HG03442 (cell line): ENCODE measurements around the gene SMCO3.

Experiments used
- ATAC-seq: cut with Tn5 transposase; IDR thresholded peaks from one replicate; pipeline ENCODE4 v1.9.1; 2021; ENCODE audit warnings: mild to moderate bottlenecking, moderate library complexity; ENCODE audit not compliant: unreplicated experiment

SMCO3 gene

GRCh38 chr12:14833336-14833735, 19.4 kb upstream of the SMCO3 start:
- ATAC-seq: no peak

DNA sequence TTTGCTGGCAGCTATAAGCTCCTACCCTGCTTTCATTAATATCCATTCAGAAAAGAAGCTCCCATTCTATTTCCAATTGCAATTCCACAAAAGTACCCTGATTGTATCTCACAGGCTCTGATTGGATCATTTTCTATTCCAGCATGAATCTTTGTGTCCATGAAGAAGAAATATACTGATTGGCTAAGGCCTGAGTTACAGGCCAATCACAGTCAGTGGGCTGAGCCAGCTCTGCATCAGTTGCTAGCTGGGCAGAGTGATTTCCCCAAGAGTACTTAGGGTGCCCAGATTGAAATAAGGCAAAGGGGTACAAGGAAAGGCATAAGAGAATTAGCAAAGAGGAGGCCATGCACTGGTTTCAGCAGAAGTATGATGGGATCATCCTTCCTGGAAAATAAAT, 14.9 kb upstream of the SMCO3 start:
- ATAC-seq: peak; percentile 79

- ATAC-seq: no peak
Observed at GRCh38 chr12:14827043-14827442, 13.1 kb upstream of the SMCO3 start.

DNA sequence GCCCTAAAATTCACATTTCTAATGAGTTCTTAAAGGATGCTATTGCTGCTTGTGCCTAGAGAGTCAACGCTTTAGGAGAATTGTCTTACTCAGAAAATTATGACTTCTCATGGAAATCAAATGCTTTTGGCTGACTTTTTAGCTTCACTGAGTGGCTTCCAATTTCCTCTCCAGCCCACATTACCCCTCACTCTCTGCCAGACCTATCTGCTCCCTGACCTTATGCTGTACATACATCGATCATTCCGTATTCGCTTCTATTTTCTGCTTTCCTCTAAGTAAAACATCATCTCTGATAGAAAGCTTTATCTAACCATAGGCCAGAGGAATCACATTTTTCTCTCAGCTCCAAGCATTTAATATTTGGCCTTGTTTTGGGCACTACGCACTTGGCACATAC, 12.5 kb upstream of the SMCO3 start:
- ATAC-seq: no peak

DNA sequence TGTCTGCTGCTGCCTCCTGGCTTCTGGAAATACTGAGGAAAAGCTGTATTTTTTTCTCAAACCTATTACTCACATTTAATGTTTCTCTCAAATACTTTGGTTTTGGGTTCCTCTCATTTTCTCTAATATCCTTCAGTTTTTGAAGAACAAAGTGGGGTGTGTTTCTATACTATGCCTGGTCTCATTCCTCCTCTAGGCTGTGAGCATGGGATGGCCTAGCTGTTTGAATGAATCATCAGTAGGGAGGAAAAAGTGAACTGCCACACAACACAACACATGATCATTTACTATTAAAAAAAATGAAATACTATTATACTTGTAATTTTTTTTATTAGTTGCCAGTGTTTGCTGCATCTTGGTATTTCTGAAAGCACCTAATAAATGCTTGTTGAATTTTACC, 11.3 kb upstream of the SMCO3 start:
- no peak for ATAC-seq

GRCh38 chr12:14824012-14824634, 10.1 kb upstream of the SMCO3 start:
- no peak for ATAC-seq

DNA sequence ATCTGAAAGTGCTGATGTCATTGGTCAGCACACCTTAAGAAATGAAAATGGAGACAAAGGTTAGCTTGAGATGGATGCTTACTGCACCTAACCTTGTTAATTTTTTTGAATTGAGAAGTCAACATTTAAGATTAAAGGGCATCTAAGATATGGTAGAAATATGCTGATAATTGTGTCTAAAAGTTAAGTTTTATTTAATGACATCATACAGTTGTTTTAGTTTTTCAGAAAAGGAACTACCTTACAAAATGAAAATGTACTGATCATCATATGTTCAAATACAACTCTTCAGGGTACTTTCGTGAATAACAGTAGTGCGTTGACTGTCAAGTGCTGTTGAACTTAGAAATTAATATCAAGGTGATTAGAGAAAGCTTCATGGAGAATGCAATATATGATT, 2.5 kb downstream of the SMCO3 start:
- no peak for ATAC-seq

- ATAC-seq: no peak
Observed at GRCh38 chr12:14810953-14811483, 3.0 kb downstream of the SMCO3 start.

- no peak for ATAC-seq
Observed at GRCh38 chr12:14810167-14810952, 3.6 kb downstream of the SMCO3 start.

DNA sequence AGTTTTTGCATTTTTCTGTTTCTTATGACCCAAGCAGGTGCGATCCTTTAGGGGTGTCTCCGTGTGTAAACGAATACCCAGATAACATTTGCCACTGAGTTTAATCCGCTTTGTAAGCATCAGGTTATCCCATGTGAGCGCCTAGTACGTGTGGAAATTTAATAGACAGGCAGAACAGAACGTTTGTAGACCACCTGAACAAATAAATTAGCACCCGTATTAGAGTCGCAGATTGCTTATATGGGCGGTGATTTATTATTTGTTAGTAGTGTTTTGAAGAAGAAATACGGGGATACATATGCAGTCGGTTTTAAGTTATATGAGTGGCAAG, 10.2 kb downstream of the SMCO3 start:
- peak; percentile 3 for ATAC-seq

DNA sequence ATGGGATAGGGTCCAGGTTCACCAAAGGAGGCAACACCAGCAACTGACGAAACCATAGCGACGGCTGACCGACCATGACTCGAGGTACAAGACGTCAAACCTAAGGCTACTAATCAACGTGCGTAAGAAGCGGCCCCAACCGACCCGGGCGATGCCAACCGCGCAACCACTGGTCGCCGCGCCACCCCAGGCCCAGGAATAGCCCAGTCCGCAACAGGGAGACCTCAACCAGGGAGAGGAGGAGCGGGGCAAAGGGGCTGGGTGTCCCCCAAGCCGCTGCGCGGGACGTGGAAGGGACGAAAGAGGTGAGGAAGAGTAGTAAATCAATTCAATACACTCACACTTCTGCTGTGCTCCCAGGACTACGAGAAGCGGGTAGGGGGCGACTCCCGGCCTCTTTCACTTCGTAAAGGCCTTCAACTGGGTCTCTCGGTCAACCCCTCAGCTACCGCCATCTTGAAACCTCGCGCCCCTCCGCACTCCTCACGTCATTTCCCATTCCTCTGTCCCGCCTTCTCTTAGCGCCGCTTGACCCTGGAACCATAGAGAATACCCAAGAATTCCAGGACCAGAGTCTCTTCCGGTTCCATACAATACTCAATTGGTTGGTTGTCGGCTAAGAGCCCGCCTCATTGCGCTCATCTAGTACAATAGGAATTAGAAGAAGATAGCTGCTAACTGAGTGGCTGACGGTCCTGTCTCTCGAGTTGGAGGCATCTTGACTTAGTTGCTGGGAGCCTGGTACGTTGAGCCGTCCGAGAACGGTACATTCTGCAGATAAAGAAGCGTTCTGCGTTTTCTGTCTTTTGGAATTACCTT, 10.8 kb downstream of the SMCO3 start, which contains the start of the genes C12orf60 and WBP11:
C12orf60 (plus strand) TSS at position 660 of the 819 bp plus-strand sequence. CDS start 19,266 bp downstream, outside the sequence.
WBP11 (minus strand) TSS at position 468 of the 819 bp plus-strand sequence. CDS start 2,095 bp downstream, outside the sequence.
- ATAC-seq: peak; percentile 99

GRCh38 chr12:14802721-14803010, 11.3 kb downstream of the SMCO3 start:
- no peak for ATAC-seq

DNA sequence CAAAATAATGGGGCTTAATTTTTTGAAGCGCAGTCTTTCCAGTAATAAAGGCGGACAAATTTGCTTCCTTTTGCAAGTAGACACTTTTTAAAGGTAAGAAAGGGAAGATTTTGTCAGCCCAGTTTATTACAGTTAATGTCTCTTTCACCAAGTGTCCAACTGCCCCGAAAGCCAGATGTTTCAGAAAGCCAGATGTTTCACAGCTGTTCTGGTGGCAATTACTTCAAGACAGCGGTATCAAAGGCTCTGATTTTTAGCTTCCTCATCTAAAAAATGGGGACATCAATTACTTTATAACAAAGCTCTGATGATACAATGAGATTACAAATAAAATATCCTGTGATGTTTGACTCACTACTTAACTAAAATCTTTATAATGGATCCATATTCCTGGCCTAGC, 11.7 kb downstream of the SMCO3 start:
- no peak for ATAC-seq

DNA sequence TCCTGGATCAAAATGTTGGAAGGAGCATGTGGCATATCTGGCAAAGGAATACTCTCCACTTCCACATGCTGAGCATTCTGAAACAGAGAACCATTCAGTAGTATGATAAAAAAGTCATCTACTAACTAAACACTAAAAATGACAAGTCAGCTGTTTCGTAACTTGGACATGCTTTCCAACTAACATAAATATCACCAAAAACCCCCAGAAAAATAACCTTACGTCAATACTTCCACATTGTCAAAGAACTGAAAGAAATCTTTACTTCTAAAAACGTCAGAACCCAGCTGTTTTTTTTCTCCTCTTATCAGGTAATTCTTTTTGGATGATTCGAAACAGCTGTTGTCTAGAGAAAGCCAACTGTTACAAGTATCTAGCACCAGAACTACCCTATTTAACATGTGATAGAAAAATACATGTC, 18.9 kb downstream of the SMCO3 start:
- ATAC-seq: no peak

- ATAC-seq: no peak
Observed at GRCh38 chr12:14785568-14785967, 28.4 kb downstream of the SMCO3 start.

- ATAC-seq: no peak
Observed at GRCh38 chr12:14784471-14784870, 29.5 kb downstream of the SMCO3 start.

- ATAC-seq: no peak
Observed at GRCh38 chr12:14782756-14783155, 31.2 kb downstream of the SMCO3 start.

DNA sequence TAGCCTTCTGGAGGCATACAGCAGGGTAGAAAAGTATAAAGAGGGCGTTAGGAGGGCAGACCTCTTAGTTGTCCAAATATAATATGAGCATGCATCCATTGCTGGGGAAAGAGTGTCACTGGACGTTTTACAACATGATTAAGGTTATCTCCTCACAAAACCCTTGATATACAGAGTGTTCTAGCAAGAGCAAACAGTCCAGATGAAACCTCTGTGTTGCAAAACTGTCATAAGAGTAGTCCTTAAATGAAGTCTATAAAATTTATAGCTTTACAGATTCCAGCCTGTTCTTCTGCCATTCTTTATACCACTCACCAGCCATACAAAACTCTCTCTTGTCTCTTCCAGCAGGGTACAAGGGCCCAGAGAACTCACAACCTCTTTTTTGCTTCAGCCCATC, 32.4 kb downstream of the SMCO3 start:
- no peak for ATAC-seq

GRCh38 chr12:14780859-14781258, 33.1 kb downstream of the SMCO3 start:
- ATAC-seq: no peak

DNA sequence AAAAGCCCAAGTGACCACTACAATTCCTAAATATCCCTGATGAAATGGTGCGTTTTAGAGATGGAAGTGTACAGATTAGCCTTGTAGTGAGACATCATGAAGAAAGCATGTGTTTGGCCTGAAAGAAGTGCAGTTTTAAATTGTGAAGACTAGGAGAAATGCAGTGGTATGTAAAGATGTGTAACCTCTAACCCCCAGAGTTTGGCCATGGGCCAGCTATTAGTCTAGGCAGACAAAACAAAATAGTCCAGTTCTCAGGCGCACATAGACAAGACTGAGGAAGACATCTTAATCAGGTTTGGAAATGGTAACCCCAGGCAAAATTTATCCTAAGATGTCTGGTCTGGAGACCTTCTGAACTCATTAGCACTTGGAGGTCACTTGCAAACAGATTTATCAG, 34.1 kb downstream of the SMCO3 start:
- ATAC-seq: no peak

DNA sequence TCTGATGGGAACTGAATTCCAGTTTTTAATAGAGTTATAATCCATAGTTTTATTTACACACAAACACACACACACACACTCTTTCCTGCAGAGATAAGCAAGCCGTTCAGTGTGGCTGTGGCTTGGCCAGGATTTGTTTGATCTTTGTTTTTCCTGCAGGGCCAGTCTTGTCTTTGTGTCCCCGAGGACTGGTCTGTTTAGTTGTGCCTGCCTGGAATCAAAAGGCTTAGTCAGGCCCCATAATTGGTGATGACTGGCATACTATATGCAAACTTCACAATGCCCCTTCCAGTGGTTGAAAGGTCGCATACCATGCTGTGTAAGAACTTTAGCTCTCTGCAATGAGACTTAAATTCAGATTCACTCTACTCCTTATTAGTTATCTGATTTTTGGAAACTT, 36.7 kb downstream of the SMCO3 start:
- no peak for ATAC-seq
